GM06990 (cell line): ENCODE measurements around the gene PTPRD.

Source experiments
- DNase-seq: peaks from one replicate; pipeline ENCODE4 v3.0.0-alpha.2; 2011; ENCODE audit not compliant: insufficient read length; ENCODE audit errors: extremely low read depth
- H3K27me3 ChIP-seq: replicated peaks from 2 replicates; pipeline ENCODE4 v1.6.0; 2011; ENCODE audit warnings: low read length; ENCODE audit not compliant: control insufficient read depth, insufficient read depth
- H3K36me3 ChIP-seq: 2 replicates; pipeline ENCODE4 v1.5.1; 2011; ENCODE audit warnings: low read length; ENCODE audit not compliant: control insufficient read depth, insufficient read depth
- H3K4me3 ChIP-seq: replicated peaks from 2 replicates; pipeline ENCODE4 v1.5.1; 2011; ENCODE audit warnings: low read depth, mild to moderate bottlenecking, control low read depth, low read length
- TF ChIP-seq, protein P1 (sequence below): IDR thresholded peaks from 2 replicates; pipeline ENCODE4 v1.5.1; 2011; ENCODE audit warnings: low read length, control low read depth, mild to moderate bottlenecking, inconsistent platforms; ENCODE audit not compliant: insufficient read depth, poor library complexity, severe bottlenecking

The PTPRD gene

GRCh38 chr9:9914174-9914573 lies 698.6 kb downstream of the PTPRD start:
- TF ChIP-seq, protein P1, sequence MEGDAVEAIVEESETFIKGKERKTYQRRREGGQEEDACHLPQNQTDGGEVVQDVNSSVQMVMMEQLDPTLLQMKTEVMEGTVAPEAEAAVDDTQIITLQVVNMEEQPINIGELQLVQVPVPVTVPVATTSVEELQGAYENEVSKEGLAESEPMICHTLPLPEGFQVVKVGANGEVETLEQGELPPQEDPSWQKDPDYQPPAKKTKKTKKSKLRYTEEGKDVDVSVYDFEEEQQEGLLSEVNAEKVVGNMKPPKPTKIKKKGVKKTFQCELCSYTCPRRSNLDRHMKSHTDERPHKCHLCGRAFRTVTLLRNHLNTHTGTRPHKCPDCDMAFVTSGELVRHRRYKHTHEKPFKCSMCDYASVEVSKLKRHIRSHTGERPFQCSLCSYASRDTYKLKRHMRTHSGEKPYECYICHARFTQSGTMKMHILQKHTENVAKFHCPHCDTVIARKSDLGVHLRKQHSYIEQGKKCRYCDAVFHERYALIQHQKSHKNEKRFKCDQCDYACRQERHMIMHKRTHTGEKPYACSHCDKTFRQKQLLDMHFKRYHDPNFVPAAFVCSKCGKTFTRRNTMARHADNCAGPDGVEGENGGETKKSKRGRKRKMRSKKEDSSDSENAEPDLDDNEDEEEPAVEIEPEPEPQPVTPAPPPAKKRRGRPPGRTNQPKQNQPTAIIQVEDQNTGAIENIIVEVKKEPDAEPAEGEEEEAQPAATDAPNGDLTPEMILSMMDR = no peak
- H3K4me3 ChIP-seq = no peak overlapping the region
- DNase-seq = no peak
- H3K36me3 ChIP-seq = no peaks in the 10 kb centered on the region
- no peaks in the 10 kb centered on the region for H3K27me3 ChIP-seq

DNA sequence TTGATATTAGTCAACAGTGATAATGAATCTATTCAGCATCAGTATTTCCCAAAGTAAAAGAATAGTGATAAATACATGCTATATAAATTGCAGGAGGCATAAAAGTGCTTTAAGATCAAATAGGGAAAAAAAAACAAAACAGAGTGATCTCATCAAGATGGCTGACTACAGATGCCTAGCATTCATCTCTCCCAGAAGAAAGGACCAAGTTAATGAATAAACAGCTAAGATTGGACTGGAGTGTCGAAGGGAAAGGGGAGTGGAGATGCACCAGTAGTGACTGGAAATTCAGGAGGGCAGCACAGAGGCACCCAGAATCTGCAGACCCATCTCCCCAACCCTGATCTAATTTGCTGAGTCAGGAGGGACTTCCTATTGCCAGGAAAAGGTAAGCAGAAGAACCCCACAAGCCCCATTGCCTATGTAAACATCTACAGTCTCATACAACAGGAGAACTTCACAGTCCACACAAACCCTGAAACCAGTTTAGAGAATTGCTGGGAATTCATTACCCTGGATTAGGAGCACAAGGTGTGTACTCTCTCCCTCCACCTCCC lies 699.4 kb downstream of the PTPRD start:
- no peak overlapping the region for H3K4me3 ChIP-seq
- no peaks in the 10 kb centered on the region for H3K27me3 ChIP-seq
- TF ChIP-seq, protein P1 = no peak
- no peak for DNase-seq
- H3K36me3 ChIP-seq = no peaks in the 10 kb centered on the region

DNA sequence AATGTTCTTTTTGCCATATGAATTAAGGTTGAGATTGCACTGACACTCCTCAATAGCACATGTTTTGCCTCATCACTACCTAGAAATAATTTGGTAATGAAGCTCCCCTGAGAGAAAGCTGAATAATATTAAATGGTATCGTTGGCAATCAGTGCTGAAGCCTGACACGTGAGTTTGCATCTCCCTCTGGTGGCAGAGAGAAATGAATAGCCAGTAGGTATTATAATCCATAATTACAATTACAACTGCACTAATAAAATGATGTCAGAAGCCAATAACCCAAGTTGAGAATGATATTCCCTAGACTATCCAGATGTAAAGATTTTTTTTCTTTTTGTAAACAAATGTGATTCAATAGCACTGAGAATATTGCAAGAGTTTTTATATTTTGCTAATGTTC lies 700.3 kb downstream of the PTPRD start:
- H3K4me3 ChIP-seq = no peak overlapping the region
- TF ChIP-seq, protein P1 = peak; percentile 39
- no peak for DNase-seq
- H3K36me3 ChIP-seq = no peaks in the 10 kb centered on the region
- no peaks in the 10 kb centered on the region for H3K27me3 ChIP-seq

DNA sequence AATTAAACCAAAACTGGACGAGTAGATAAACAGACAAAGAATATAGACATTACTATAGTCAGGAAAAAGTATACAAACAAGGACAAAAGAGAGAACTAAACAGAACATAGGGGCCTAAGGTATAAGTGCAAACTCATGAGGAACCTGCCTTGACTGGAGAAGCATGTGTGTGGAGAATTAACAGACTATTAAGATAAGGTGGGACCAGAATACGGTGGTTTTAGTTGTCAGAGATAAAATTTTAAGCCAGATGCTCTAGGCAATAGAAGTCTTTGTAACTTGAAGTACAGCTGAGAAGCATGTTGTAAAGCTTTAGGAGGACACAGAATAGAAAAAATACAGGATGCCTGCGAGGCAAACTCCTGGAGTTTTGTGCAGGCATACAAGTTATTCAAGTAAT lies 707.1 kb downstream of the PTPRD start:
- DNase-seq = no peak
- Histone ChIP-seq H3K4me3 (no peak overlapping the region), H3K36me3 (no peaks in the 10 kb centered on the region), H3K27me3 (no peaks in the 10 kb centered on the region)
- TF ChIP-seq, protein P1 = no peak

GRCh38 chr9:9904041-9904440 lies 708.8 kb downstream of the PTPRD start:
- TF ChIP-seq, protein P1 = no peak
- H3K4me3 ChIP-seq = no peak overlapping the region
- H3K36me3 ChIP-seq = no peaks in the 10 kb centered on the region
- H3K27me3 ChIP-seq = no peaks in the 10 kb centered on the region
- no peak for DNase-seq

DNA sequence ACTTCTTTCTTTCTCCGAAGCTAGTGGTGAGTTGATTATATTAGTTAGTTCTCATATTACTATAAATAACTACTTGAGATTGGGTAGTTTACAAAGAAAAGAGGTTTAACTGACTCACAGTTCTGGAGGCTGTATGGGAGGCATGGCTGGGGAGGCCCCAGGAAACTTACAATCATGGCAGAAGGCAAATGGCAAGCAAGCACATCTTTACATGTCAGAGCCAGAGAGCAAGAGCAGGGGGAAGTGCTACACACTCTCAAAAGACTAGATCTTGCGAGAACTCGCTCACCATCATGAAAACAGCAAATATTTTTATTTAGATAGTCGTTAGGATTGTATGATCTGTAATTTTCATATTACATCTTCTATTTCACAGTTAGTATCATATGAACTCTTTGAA lies 711.2 kb downstream of the PTPRD start:
- TF ChIP-seq, protein P1 = no peak
- DNase-seq = no peak
- no peak overlapping the region for H3K4me3 ChIP-seq
- H3K27me3 ChIP-seq = no peaks in the 10 kb centered on the region
- no peaks in the 10 kb centered on the region for H3K36me3 ChIP-seq
